GM23338 (cell line): ENCODE data around the gene PAXX. TPM values are rescaled to one million over a fixed set of nuclear protein-coding genes. Genes with fewer than 3 reads are reported as not detected.
A peak's percentile ranks its signal among the peaks of the same experiment; 100 is the strongest.

ENCODE experiments used
- ATAC-seq: fragments of 200-7000 bp; cut with Tn5 transposase; 3 replicates; pipeline ENCODE4 v1.9.1; 2020
- DNase-seq: peaks from one replicate; pipeline ENCODE4 v3.0.0-alpha.2; 2015; ENCODE audit warnings: low spot score
- H2AFZ ChIP-seq: fragments of 200-600 bp; sonication (generic); 2 replicates; pipeline ENCODE4 v1.8.0; 2016; ENCODE audit warnings: antibody characterized with exemption, mild to moderate bottlenecking, moderate library complexity
- H3F3A ChIP-seq: fragments of 200-600 bp; sonication (generic); replicated peaks from 2 replicates; pipeline ENCODE4 v1.8.0; 2017; ENCODE audit warnings: antibody characterized with exemption, mixed run types, low read depth
- H3K27ac ChIP-seq: fragments of 200-600 bp; sonication (generic); 2 replicates; pipeline ENCODE4 v1.6.1; 2016; ENCODE audit warnings: low read depth
- H3K27me3 ChIP-seq: fragments of 200-600 bp; sonication (generic); 2 replicates; pipeline ENCODE4 v1.8.0; 2016; ENCODE audit warnings: mild to moderate bottlenecking, mixed run types, moderate library complexity; ENCODE audit not compliant: insufficient read depth
- H3K36me3 ChIP-seq: fragments of 200-600 bp; sonication (generic); 2 replicates; pipeline ENCODE4 v1.8.0; 2016; ENCODE audit warnings: mild to moderate bottlenecking; ENCODE audit not compliant: insufficient read depth
- H3K4me1 ChIP-seq: fragments of 200-600 bp; sonication (generic); 2 replicates; pipeline ENCODE4 v1.8.0; 2016; ENCODE audit warnings: mild to moderate bottlenecking, moderate library complexity; ENCODE audit not compliant: insufficient read depth
- H3K4me2 ChIP-seq: fragments of 200-600 bp; sonication (generic); 2 replicates; pipeline ENCODE4 v1.7.1; 2017; ENCODE audit warnings: mixed run types
- H3K4me3 ChIP-seq: fragments of 200-600 bp; sonication (generic); 2 replicates; pipeline ENCODE4 v1.6.1; 2016; ENCODE audit warnings: mixed run types
- H3K79me2 ChIP-seq: fragments of 200-600 bp; sonication (generic); replicated peaks from 2 replicates; pipeline ENCODE4 v1.8.0; 2017; ENCODE audit warnings: mild to moderate bottlenecking; ENCODE audit not compliant: insufficient read depth
- H3K9me2 ChIP-seq: fragments of 200-600 bp; sonication (generic); 2 replicates; pipeline ENCODE4 v1.8.0; 2017; ENCODE audit not compliant: insufficient read depth
- H4K20me1 ChIP-seq: fragments of 200-600 bp; sonication (generic); replicated peaks from 2 replicates; pipeline ENCODE4 v1.8.0; 2017; ENCODE audit warnings: mild to moderate bottlenecking; ENCODE audit not compliant: insufficient read depth
- H3K27ac Mint-ChIP-seq: 2 replicates; pipeline ENCODE4 v1.8.0; 2020; ENCODE audit warnings: inconsistent platforms, mild to moderate bottlenecking, moderate library complexity, mixed read lengths
- H3K27me3 Mint-ChIP-seq: 3 replicates; pipeline ENCODE4 v1.8.0; 2022; ENCODE audit warnings: low read depth, mild to moderate bottlenecking, moderate library complexity, mixed read lengths, inconsistent platforms; ENCODE audit not compliant: insufficient read depth, poor library complexity
- H3K36me3 Mint-ChIP-seq: 3 replicates; pipeline ENCODE4 v1.8.0; 2021; ENCODE audit warnings: low read depth, mild to moderate bottlenecking, inconsistent platforms, moderate library complexity, mixed read lengths
- H3K4me1 Mint-ChIP-seq: 3 replicates; pipeline ENCODE4 v1.8.0; 2020; ENCODE audit warnings: mild to moderate bottlenecking, inconsistent platforms, mixed read lengths
- H3K4me3 Mint-ChIP-seq: 3 replicates; pipeline ENCODE4 v1.8.0; 2021; ENCODE audit warnings: moderate library complexity, mild to moderate bottlenecking, inconsistent platforms, mixed read lengths
- H3K9me3 Mint-ChIP-seq: 3 replicates; pipeline ENCODE4 v1.8.0; 2020; ENCODE audit warnings: moderate library complexity, mild to moderate bottlenecking, inconsistent platforms, mixed read lengths
- CREB1 ChIP-seq: fragments of 250-450 bp; sonication (Bioruptor Pico); IDR thresholded peaks from 2 replicates; pipeline ENCODE4 v1.5.0; 2020; ENCODE audit warnings: low read depth, mild to moderate bottlenecking, moderate library complexity
- ETS1 ChIP-seq: IDR thresholded peaks from 2 replicates; pipeline ENCODE4 v1.6.1; 2016; ENCODE audit warnings: antibody characterized with exemption
- EZH2 ChIP-seq: fragments of 200-600 bp; sonication (generic); IDR thresholded peaks from one replicate; pipeline ENCODE4 v1.8.0; 2017; ENCODE audit warnings: antibody characterized with exemption, mild to moderate bottlenecking, low read depth; ENCODE audit not compliant: unreplicated experiment
- EZH2phosphoT487 ChIP-seq: fragments of 200-600 bp; sonication (generic); IDR thresholded peaks from one replicate; pipeline ENCODE4 v1.8.1; 2018; ENCODE audit warnings: antibody characterized with exemption; ENCODE audit not compliant: unreplicated experiment
- JUNB ChIP-seq: IDR thresholded peaks from one replicate; pipeline ENCODE4 v1.6.1; 2016; ENCODE audit warnings: antibody characterized with exemption; ENCODE audit not compliant: unreplicated experiment
- NANOG ChIP-seq: IDR thresholded peaks from 2 replicates; pipeline ENCODE4 v1.6.1; 2016; ENCODE audit warnings: antibody characterized with exemption, borderline replicate concordance
- POLR2AphosphoS5 ChIP-seq: IDR thresholded peaks from 2 replicates; pipeline ENCODE4 v1.6.1; 2016; ENCODE audit warnings: antibody characterized with exemption, low read depth
- ZNF114 ChIP-seq: fragments of 250-450 bp; sonication (Bioruptor Pico); IDR thresholded peaks from 2 replicates; pipeline ENCODE4 v1.5.0; 2020; ENCODE audit warnings: mild to moderate bottlenecking, moderate library complexity
- ZNF331 ChIP-seq: fragments of 250-450 bp; sonication (Bioruptor Pico); IDR thresholded peaks from 2 replicates; pipeline ENCODE4 v1.5.0; 2020; ENCODE audit warnings: low read depth, mild to moderate bottlenecking, moderate library complexity
- polyA plus RNA-seq: library from polyadenylated mRNA; unstranded; fragments of >200 nt; fragmentation: Nextera tagmentation; extraction: Ambion mirVana; gene quantifications from 2 replicates; pipeline ENCODE4 v1.2.1, GENCODE V29; 2016
- total RNA-seq: library from RNA; depleted of rRNA; stranded (reverse); fragments of >200 nt; shearing (Covaris generic); gene quantifications from 2 replicates; pipeline ENCODE4 v1.2.3, GENCODE V29; 2014
- TF ChIP-seq, protein P1 (sequence below): IDR thresholded peaks from one replicate; pipeline ENCODE4 v1.6.1; 2018; ENCODE audit warnings: antibody characterized with exemption; ENCODE audit not compliant: unreplicated experiment

The PAXX gene
- total and polyA plus RNA-seq, 2 experiments from 2014 or later, result 71.5 to 86.0 TPM

GRCh38 chr9:136978073-136978864 is 14.0 kb upstream of the PAXX start:
- H3K27me3 ChIP-seq, result no peaks in the 10 kb centered on the region
- H2AFZ ChIP-seq, result no peak overlapping the region
- DNase-seq, result peak; percentile 96
- Mint-ChIP-seq H3K36me3 (no peaks in the 10 kb centered on the region), H3K27ac (no peak overlapping the region), H3K9me3 (no peaks in the 10 kb centered on the region), H3K27me3 (peaks cover 7% of the 10 kb centered on the region), H3K4me1 (peaks cover 2% of the 10 kb centered on the region; the same call in 1 of the 3 replicates), H3K4me3 (peak overlapping the region; percentile 64; the same call in 2 of the 3 replicates)
- no peaks in the 10 kb centered on the region for H3K36me3 ChIP-seq
- TF ChIP-seq ZNF114 (CRISPR knock-in tag) (no peak), POLR2AphosphoS5 (peak; percentile 53), CREB1 (0 out of 2 replicates have a peak, but pooled peaks have one; percentile 25)
- TF ChIP-seq, protein P1, sequence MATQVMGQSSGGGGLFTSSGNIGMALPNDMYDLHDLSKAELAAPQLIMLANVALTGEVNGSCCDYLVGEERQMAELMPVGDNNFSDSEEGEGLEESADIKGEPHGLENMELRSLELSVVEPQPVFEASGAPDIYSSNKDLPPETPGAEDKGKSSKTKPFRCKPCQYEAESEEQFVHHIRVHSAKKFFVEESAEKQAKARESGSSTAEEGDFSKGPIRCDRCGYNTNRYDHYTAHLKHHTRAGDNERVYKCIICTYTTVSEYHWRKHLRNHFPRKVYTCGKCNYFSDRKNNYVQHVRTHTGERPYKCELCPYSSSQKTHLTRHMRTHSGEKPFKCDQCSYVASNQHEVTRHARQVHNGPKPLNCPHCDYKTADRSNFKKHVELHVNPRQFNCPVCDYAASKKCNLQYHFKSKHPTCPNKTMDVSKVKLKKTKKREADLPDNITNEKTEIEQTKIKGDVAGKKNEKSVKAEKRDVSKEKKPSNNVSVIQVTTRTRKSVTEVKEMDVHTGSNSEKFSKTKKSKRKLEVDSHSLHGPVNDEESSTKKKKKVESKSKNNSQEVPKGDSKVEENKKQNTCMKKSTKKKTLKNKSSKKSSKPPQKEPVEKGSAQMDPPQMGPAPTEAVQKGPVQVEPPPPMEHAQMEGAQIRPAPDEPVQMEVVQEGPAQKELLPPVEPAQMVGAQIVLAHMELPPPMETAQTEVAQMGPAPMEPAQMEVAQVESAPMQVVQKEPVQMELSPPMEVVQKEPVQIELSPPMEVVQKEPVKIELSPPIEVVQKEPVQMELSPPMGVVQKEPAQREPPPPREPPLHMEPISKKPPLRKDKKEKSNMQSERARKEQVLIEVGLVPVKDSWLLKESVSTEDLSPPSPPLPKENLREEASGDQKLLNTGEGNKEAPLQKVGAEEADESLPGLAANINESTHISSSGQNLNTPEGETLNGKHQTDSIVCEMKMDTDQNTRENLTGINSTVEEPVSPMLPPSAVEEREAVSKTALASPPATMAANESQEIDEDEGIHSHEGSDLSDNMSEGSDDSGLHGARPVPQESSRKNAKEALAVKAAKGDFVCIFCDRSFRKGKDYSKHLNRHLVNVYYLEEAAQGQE, result no peak
- peak overlapping the region; percentile 70 for H3K4me3 ChIP-seq
- H3K79me2 ChIP-seq, result no peaks in the 10 kb centered on the region
- H3K9me2 ChIP-seq, result no peaks in the 10 kb centered on the region
- ATAC-seq, result peak; percentile 66
- H3K4me2 ChIP-seq, result peak overlapping the region; percentile 86
- no peak overlapping the region for H3K27ac ChIP-seq
- H4K20me1 ChIP-seq, result no peaks in the 10 kb centered on the region
- no peaks in the 10 kb centered on the region for H3F3A ChIP-seq
- H3K4me1 ChIP-seq, result no peaks in the 10 kb centered on the region

- Histone ChIP-seq H2AFZ (0 out of 2 replicates have a peak overlapping the region, but pooled peaks have one; percentile 52), H3K79me2 (no peaks in the 10 kb centered on the region), H3K4me3 (peak overlapping the region; percentile 36; the same call in 1 of the 2 replicates), H4K20me1 (no peaks in the 10 kb centered on the region), H3K27ac (no peak overlapping the region), H3K4me2 (peak overlapping the region; percentile 64; the same call in 1 of the 2 replicates), H3K4me1 (no peaks in the 10 kb centered on the region), H3K9me2 (no peaks in the 10 kb centered on the region), H3K27me3 (peaks cover 4% of the 10 kb centered on the region), H3F3A (no peaks in the 10 kb centered on the region), H3K36me3 (no peaks in the 10 kb centered on the region)
- Mint-ChIP-seq H3K36me3 (no peaks in the 10 kb centered on the region), H3K27me3 (peaks cover 11% of the 10 kb centered on the region), H3K9me3 (no peaks in the 10 kb centered on the region), H3K4me1 (peaks cover 2% of the 10 kb centered on the region; the same call in 2 of the 3 replicates), H3K27ac (no peak overlapping the region), H3K4me3 (no peak overlapping the region)
- DNase-seq, result peak; percentile 90
- peak; percentile 26 for ATAC-seq
- no peak for TF ChIP-seq CREB1
- TF ChIP-seq EZH2phosphoT487, result no peak
- no peak for TF ChIP-seq ZNF331
- no peak for TF ChIP-seq JUNB
- no peak for TF ChIP-seq ZNF114 (CRISPR knock-in tag)
- TF ChIP-seq NANOG, result no peak
- TF ChIP-seq EZH2, result no peak
- TF ChIP-seq ETS1, result no peak
These were observed 13.2 kb upstream of the PAXX start for GRCh38 chr9:136978865-136979544.
